Measurements from ENCODE around the gene ANP32B.

- TF ChIP-seq CTCF (IDR thresholded peaks at IDR 0.05) = no peak
- no peak for TF ChIP-seq POLR2A (IDR thresholded peaks at IDR 0.05)
These were observed 19.9 kb upstream of the ANP32B start for GRCh38 chr9:97963232-97963631.

Data from adrenal gland (tissue), 5 donors.